Mesenchymal stem cell (in vitro differentiated cells and primary cell): ENCODE results near the gene SYNPR.
"Not testable (repeated sequence)": the region's sequence is repeated elsewhere in the genome, so short reads cannot be mapped to it uniquely, and the experiment has no call there.

Experiments
- DNase-seq: peaks from one replicate; pipeline ENCODE4 v3.0.0-alpha.2; 2013
- H2AFZ ChIP-seq: one replicate; pipeline ENCODE4 v1.6.1; 2013; ENCODE audit warnings: low read depth, mild to moderate bottlenecking, control low read depth, inconsistent platforms, low read length, moderate library complexity
- H2AK5ac ChIP-seq: 2 replicates; pipeline ENCODE4 v1.6.1; 2013; ENCODE audit warnings: low read length, moderate library complexity, mild to moderate bottlenecking, inconsistent platforms; ENCODE audit not compliant: severe bottlenecking
- H2BK120ac ChIP-seq: one replicate; pipeline ENCODE4 v1.6.1; 2013; ENCODE audit warnings: low read depth, mild to moderate bottlenecking, inconsistent platforms, low read length, moderate library complexity
- H2BK12ac ChIP-seq, 2 experiments: one replicate each; pipeline ENCODE4 v1.6.1; 2013; ENCODE audit warnings: inconsistent platforms in 2 of 2, low read length in 2 of 2, mild to moderate bottlenecking in 2 of 2, moderate library complexity in 2 of 2, control low read depth in 1 of 2
- H2BK15ac ChIP-seq: one replicate; pipeline ENCODE4 v1.6.1; 2013; ENCODE audit warnings: mild to moderate bottlenecking, low read depth, inconsistent platforms; ENCODE audit not compliant: poor library complexity, severe bottlenecking
- H2BK5ac ChIP-seq: 2 replicates; pipeline ENCODE4 v1.6.1; 2013; ENCODE audit warnings: low read depth, mild to moderate bottlenecking, low read length, control low read depth, inconsistent platforms; ENCODE audit not compliant: poor library complexity, severe bottlenecking
- H3K14ac ChIP-seq, 2 experiments: one replicate each; pipeline ENCODE4 v1.6.1; 2013; ENCODE audit warnings: inconsistent platforms in 2 of 2, low read length in 2 of 2, control low read depth in 1 of 2, mild to moderate bottlenecking in 1 of 2, moderate library complexity in 1 of 2
- H3K18ac ChIP-seq, 2 experiments: one replicate each; pipeline ENCODE4 v1.6.1; 2013; ENCODE audit warnings: inconsistent platforms in 2 of 2, low read length in 2 of 2, control low read depth in 1 of 2, low read depth in 1 of 2, mild to moderate bottlenecking in 1 of 2
- H3K23ac ChIP-seq, 2 experiments: one replicate each; pipeline ENCODE4 v1.6.1; 2013; ENCODE audit warnings: inconsistent platforms in 2 of 2, low read length in 2 of 2, mild to moderate bottlenecking in 2 of 2, moderate library complexity in 2 of 2, control low read depth in 1 of 2
- H3K27ac ChIP-seq: 2 replicates; pipeline ENCODE4 v1.5.1; 2013; ENCODE audit warnings: mild to moderate bottlenecking, moderate library complexity, low read length, control low read depth, inconsistent platforms; ENCODE audit not compliant: poor library complexity, severe bottlenecking
- H3K27me3 ChIP-seq, 2 experiments: 2 replicates each; pipeline versions ENCODE4 v1.6.1 to v1.7.0; 2013; ENCODE audit warnings: low read length in 2 of 2, mild to moderate bottlenecking in 2 of 2, moderate library complexity in 2 of 2, control low read depth in 1 of 2, inconsistent platforms in 1 of 2; ENCODE audit not compliant: control insufficient read depth in 1 of 2, insufficient read depth in 1 of 2
- H3K36me3 ChIP-seq, 2 experiments: 2 replicates each; pipeline versions ENCODE4 v1.6.1 to v1.7.0; 2013; ENCODE audit warnings: low read length in 2 of 2, control low read depth in 1 of 2, inconsistent platforms in 1 of 2, low read depth in 1 of 2, mild to moderate bottlenecking in 1 of 2; ENCODE audit not compliant: insufficient read depth in 2 of 2, control insufficient read depth in 1 of 2
- H3K4ac ChIP-seq, 2 experiments: one replicate each; pipeline ENCODE4 v1.6.1; 2013; ENCODE audit warnings: inconsistent platforms in 2 of 2, low read length in 2 of 2, mild to moderate bottlenecking in 2 of 2, moderate library complexity in 2 of 2, control low read depth in 1 of 2, low read depth in 1 of 2
- H3K4me1 ChIP-seq: 2 replicates; pipeline ENCODE4 v1.6.1; 2013; ENCODE audit warnings: low read depth, low read length, control low read depth; ENCODE audit not compliant: control insufficient read depth, insufficient read depth
- H3K4me2 ChIP-seq: 2 replicates; pipeline ENCODE4 v1.6.1; 2013; ENCODE audit warnings: low read length, mild to moderate bottlenecking, inconsistent platforms; ENCODE audit not compliant: poor library complexity, severe bottlenecking
- H3K4me3 ChIP-seq, 2 experiments: 2 replicates each; pipeline versions ENCODE4 v1.5.1 to v1.7.0; 2013; ENCODE audit warnings: low read length in 2 of 2, mild to moderate bottlenecking in 2 of 2, control low read depth in 1 of 2, low read depth in 1 of 2; ENCODE audit not compliant: insufficient read depth in 1 of 2
- H3K79me1 ChIP-seq: replicated peaks from 2 replicates; pipeline ENCODE4 v1.6.1; 2013; ENCODE audit warnings: mild to moderate bottlenecking, control low read depth, low read length, inconsistent platforms; ENCODE audit not compliant: poor library complexity, severe bottlenecking
- H3K9ac ChIP-seq: 2 replicates; pipeline ENCODE4 v1.7.0; 2013; ENCODE audit warnings: mild to moderate bottlenecking, low read length, moderate library complexity
- H3K9me3 ChIP-seq: 2 replicates; pipeline ENCODE4 v1.7.0; 2013; ENCODE audit warnings: mild to moderate bottlenecking, low read length; ENCODE audit not compliant: control insufficient read depth
- H4K8ac ChIP-seq: one replicate; pipeline ENCODE4 v1.6.1; 2013; ENCODE audit warnings: inconsistent platforms, mild to moderate bottlenecking, low read length, moderate library complexity
- H4K91ac ChIP-seq: one replicate; pipeline ENCODE4 v1.6.1; 2013; ENCODE audit warnings: mild to moderate bottlenecking, low read length, inconsistent platforms
- WGBS: methylation state at CpG from one replicate; pipeline ENCODE4 v1.1.7; 2013; ENCODE audit warnings: mixed read lengths; 5-methylcytosine and 5-hydroxymethylcytosine counted together

SYNPR gene

DNA sequence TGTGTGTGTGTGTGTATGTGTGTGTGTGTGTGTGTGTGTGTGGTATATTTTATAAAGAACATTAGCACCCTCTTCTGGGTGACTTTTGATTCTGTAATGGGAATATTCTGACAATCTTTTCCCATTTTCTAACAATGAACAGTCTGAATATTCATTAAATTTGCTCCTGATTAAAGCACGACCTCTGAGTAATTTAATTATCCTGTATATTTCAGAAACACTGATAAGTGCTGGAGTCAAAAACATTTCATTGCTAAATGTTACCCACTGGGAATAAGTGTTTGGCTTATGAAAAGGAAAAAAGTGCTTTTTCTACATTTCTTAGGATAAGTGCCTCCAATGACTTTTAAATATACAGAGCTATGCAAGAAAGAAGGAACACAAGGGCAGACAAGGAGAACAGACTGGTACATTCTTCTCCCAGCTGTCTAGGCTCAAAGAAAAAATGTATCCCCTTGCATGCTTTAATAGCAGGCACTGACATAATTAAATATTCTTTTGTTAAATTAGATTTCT lies 32.3 kb upstream of the SYNPR start:
- H3K4me1 ChIP-seq, result no peaks in the 10 kb centered on the region

GRCh38 chr3:63248015-63248414 lies 30.1 kb upstream of the SYNPR start:
- Histone ChIP-seq H2BK120ac (no peak overlapping the region), H4K91ac (no peak overlapping the region), H2AFZ (no peak overlapping the region), H3K4me3 (no peak overlapping the region), H3K9ac (no peak overlapping the region), H3K4me1 (no peaks in the 10 kb centered on the region), H2BK15ac (no peak overlapping the region), H2BK12ac (no peak overlapping the region), H3K14ac (no peak overlapping the region), H2AK5ac (no peak overlapping the region), H3K36me3 (no peaks in the 10 kb centered on the region), H3K27ac (no peak overlapping the region), H4K8ac (no peak overlapping the region), H3K4me2 (no peak overlapping the region), H3K9me3 (no peaks in the 10 kb centered on the region), H3K4ac (no peak overlapping the region), H2BK5ac (no peak overlapping the region), H3K79me1 (no peaks in the 10 kb centered on the region), H3K23ac (no peak overlapping the region), H3K27me3 (peaks cover 0 to 13% of the 10 kb centered on the region in 2 experiments), H3K18ac (no peak overlapping the region)
- no peak for DNase-seq
- 44% methylated on average over 2 of the region's 2 CpGs for WGBS

More for the DNA sequence above, 32.3 kb upstream of the SYNPR start:
- Histone ChIP-seq H3K4me3 (no peak overlapping the region), H2BK15ac (no peak overlapping the region), H2BK12ac (no peak overlapping the region), H3K23ac (no peak overlapping the region), H3K9me3 (no peaks in the 10 kb centered on the region), H3K4me2 (no peak overlapping the region), H4K91ac (no peak overlapping the region), H3K27ac (no peak overlapping the region), H3K36me3 (no peaks in the 10 kb centered on the region), H2BK120ac (no peak overlapping the region), H3K9ac (no peak overlapping the region), H2AFZ (no peak overlapping the region), H3K27me3 (peaks cover 0 to 6% of the 10 kb centered on the region in 2 experiments), H3K4ac (no peak overlapping the region), H3K18ac (no peak overlapping the region), H3K14ac (no peak overlapping the region), H3K79me1 (no peaks in the 10 kb centered on the region), H2BK5ac (no peak overlapping the region), H2AK5ac (no peak overlapping the region), H4K8ac (no peak overlapping the region)
- DNase-seq, result no peak
- no CpG with 5 or more reads among the region's 1 CpG for WGBS

GRCh38 chr3:63251499-63251898 lies 26.6 kb upstream of the SYNPR start:
- no peak overlapping the region for H3K14ac ChIP-seq
- H3K9ac ChIP-seq, result no peak overlapping the region
- H3K27me3 ChIP-seq, result peaks cover 0 to 13% of the 10 kb centered on the region in 2 experiments
- H2AK5ac ChIP-seq, result no peak overlapping the region
- H2BK12ac ChIP-seq, result no peak overlapping the region
- no peak overlapping the region for H2BK5ac ChIP-seq
- no peak overlapping the region for H2BK120ac ChIP-seq
- no peak overlapping the region for H2AFZ ChIP-seq
- no peaks in the 10 kb centered on the region for H3K36me3 ChIP-seq
- H3K4ac ChIP-seq, result no peak overlapping the region
- no peak overlapping the region for H3K27ac ChIP-seq
- no peak overlapping the region for H2BK15ac ChIP-seq
- H4K8ac ChIP-seq, result no peak overlapping the region
- H3K79me1 ChIP-seq, result no peaks in the 10 kb centered on the region
- no peak overlapping the region for H3K18ac ChIP-seq
- no peak for DNase-seq
- no peak overlapping the region for H3K23ac ChIP-seq
- no peak overlapping the region for H4K91ac ChIP-seq
- WGBS, result 55% methylated on average over 6 of the region's 7 CpGs
- H3K4me2 ChIP-seq, result no peak overlapping the region
- H3K4me3 ChIP-seq, result no peak overlapping the region
- no peaks in the 10 kb centered on the region for H3K9me3 ChIP-seq
- H3K4me1 ChIP-seq, result no peaks in the 10 kb centered on the region

DNA sequence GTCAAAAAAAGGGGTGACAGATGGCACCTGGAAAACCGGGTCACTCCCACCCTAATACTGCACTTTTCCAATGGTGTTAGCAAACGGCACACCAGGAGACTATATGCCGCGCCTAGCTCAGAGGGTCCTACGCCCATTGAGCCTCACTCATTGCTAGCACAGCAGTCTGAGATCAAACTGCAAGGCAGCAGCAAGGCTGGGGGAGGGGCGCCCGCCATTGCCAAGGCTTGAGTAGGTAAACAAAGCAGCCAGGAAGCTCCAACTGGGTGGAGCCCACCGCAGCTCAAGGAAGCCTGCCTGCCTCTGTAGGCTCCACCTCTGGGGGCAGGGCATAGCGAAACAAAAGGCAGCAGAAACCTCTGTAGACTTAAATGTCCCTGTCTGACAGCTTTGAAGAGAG lies 22.3 kb upstream of the SYNPR start:
- not testable (repeated sequence) for H2BK12ac ChIP-seq, H2BK5ac ChIP-seq, H3K27me3 ChIP-seq, H3K14ac ChIP-seq, H3K27ac ChIP-seq, H2AFZ ChIP-seq, H3K23ac ChIP-seq, H4K8ac ChIP-seq, H3K4me2 ChIP-seq, H3K36me3 ChIP-seq, DNase-seq, H3K4me3 ChIP-seq, H3K79me1 ChIP-seq, H2BK15ac ChIP-seq, H2AK5ac ChIP-seq, H3K4ac ChIP-seq, H4K91ac ChIP-seq, H3K9me3 ChIP-seq, H3K9ac ChIP-seq, H2BK120ac ChIP-seq, H3K18ac ChIP-seq, H3K4me1 ChIP-seq
- 70% methylated on average over 9 of the region's 9 CpGs for WGBS
